BLaER1 treated with 17β-estradiol and CSF1 and Interleukin-3, amounts not matched to agents 10 nM and 100 nM (cell line): ENCODE data around the gene C19orf67.
A peak's percentile ranks its signal among the peaks of the same experiment; 100 is the strongest.
"Not testable (repeated sequence)": the region's sequence is repeated elsewhere in the genome, so short reads cannot be mapped to it uniquely, and the experiment has no call there.

ENCODE experiments used
- H3K27ac ChIP-seq, 11 experiments: shearing (Covaris generic); formaldehyde crosslinking; 2 replicates each; pipeline ENCODE4 v1.8.1; 2022
- H3K27me3 ChIP-seq, 11 experiments: shearing (Covaris generic); formaldehyde crosslinking; 2 replicates each; pipeline ENCODE4 v1.8.1; 2022
- H3K36me3 ChIP-seq, 11 experiments: shearing (Covaris generic); formaldehyde crosslinking; 2 replicates each; pipeline ENCODE4 v1.8.1; 2022
- H3K4me1 ChIP-seq, 10 experiments: shearing (Covaris generic); formaldehyde crosslinking; 2 replicates each; pipeline ENCODE4 v1.8.1; 2022
- H3K4me2 ChIP-seq, 11 experiments: shearing (Covaris generic); formaldehyde crosslinking; 2 replicates each; pipeline ENCODE4 v1.8.1; 2022
- H3K4me3 ChIP-seq, 10 experiments: shearing (Covaris generic); formaldehyde crosslinking; 2 replicates each; pipeline ENCODE4 v1.8.1; 2022
- H3K9ac ChIP-seq, 11 experiments: shearing (Covaris generic); formaldehyde crosslinking; 2 replicates each; pipeline ENCODE4 v1.8.1; 2022
- H3K9me3 ChIP-seq, 11 experiments: shearing (Covaris generic); formaldehyde crosslinking; replicated peaks in 1 of 11; 2 replicates each; pipeline ENCODE4 v1.8.1; 2022
- H4K20me1 ChIP-seq, 11 experiments: shearing (Covaris generic); formaldehyde crosslinking; 2 replicates each; pipeline ENCODE4 v1.8.1; 2022
- Cebpa-rat ChIP-seq, 11 experiments: shearing (Covaris generic); IDR thresholded peaks; 2 replicates each; pipeline ENCODE4 v1.8.1; 2022

The C19orf67 gene

DNA sequence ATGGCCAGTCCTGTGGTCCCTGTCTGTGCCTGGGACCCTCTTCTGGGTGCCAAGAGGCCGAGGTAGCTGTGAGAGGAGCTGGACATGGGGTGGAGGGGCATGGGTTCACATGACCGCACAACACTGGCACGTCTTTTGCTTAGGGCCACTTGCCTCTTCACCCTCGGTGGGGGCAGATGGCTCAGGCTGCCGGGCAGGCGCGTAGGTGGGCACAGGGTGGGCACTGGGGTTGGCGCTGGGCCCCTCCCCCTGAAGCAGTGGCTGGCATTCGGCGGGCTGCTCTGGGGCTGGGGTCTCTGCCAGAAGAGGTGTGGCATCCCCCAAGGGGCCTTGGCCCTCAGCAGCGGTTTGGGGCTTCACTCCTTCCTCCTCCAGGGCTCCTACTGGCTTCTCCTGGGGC is 32.1 kb downstream of the C19orf67 start:
- peaks cover 0 to 39% (median 0%) of the 10 kb centered on the region in 11 experiments; a peak in 6 of 22 replicates for H4K20me1 ChIP-seq
- H3K4me3 ChIP-seq = no peak overlapping the region
- H3K27ac ChIP-seq = no peak overlapping the region
- 0 out of 22 replicates have a peak overlapping the region, but pooled peaks of 1 of the 11 experiments have one; percentile 9 for H3K4me2 ChIP-seq
- no peak for TF ChIP-seq Cebpa-rat (IDR thresholded peaks at IDR 0.05)
- peaks cover 29 to 52% (median 39%) of the 10 kb centered on the region in 11 experiments for H3K27me3 ChIP-seq
- peaks cover 0 to 37% (median 15%) of the 10 kb centered on the region in 11 experiments; a peak in 12 of 22 replicates for H3K36me3 ChIP-seq
- peaks cover 8 to 15% (median 9%) of the 10 kb centered on the region in 10 experiments; a peak in 18 of 20 replicates for H3K4me1 ChIP-seq
- H3K9ac ChIP-seq = no peak overlapping the region
- peaks cover 0 to 1% (median under 1%) of the 10 kb centered on the region in 11 experiments; a peak in 8 of 22 replicates for H3K9me3 ChIP-seq

DNA sequence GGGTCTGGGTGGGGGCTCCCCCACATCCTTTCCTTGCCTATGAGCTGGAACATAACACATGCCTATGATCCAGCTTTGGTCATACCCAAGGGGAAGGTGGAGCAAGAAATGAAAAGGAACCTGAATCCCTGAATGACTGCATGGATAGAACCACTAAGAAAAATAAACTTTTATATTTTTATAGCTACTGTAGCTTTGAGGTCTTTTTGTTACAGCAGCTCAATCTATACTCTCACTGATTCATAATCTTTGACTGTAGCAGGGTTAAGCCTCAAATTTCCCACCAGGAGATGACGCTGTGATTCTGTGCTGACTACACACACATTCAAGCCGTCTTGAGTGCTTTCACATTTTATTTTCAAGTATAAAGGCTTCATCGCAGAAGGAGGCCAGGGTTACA is 32.6 kb downstream of the C19orf67 start:
- TF ChIP-seq Cebpa-rat (IDR thresholded peaks at IDR 0.05) = no peak
- no peak overlapping the region for H3K4me2 ChIP-seq
- H3K9ac ChIP-seq = no peak overlapping the region
- H3K4me3 ChIP-seq = no peak overlapping the region
- H4K20me1 ChIP-seq = peaks cover 0 to 39% (median 0%) of the 10 kb centered on the region in 11 experiments; a peak in 6 of 22 replicates
- H3K36me3 ChIP-seq = peaks cover 0 to 40% (median 20%) of the 10 kb centered on the region in 11 experiments; a peak in 13 of 22 replicates
- H3K9me3 ChIP-seq = peaks cover 0 to 6% (median 4%) of the 10 kb centered on the region in 11 experiments; a peak in 12 of 22 replicates
- peaks cover 25 to 47% (median 35%) of the 10 kb centered on the region in 11 experiments for H3K27me3 ChIP-seq
- H3K4me1 ChIP-seq = peaks cover 3 to 10% (median 4%) of the 10 kb centered on the region in 10 experiments; a peak in 18 of 20 replicates
- no peak overlapping the region for H3K27ac ChIP-seq

DNA sequence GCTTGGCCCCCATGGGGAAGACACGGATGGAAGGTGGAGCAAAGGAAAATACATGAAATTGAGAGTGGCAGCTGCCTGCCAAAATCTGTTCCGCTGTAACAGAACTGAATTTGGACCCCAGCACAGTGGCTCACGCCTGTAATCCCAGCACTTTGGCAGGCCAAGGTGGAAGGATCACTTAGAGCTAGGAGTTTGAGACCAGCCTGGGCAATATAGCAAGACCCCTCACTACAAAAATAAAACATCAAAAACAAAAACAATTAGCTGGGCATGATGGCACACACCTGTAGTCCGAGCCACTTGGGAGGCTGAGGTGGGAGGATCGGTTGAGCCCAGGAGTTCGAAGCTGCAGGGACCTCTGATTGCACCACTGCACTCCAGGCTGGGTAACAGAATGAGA is 33.1 kb downstream of the C19orf67 start:
- H3K36me3 ChIP-seq = peaks cover 0 to 40% (median 21%) of the 10 kb centered on the region in 11 experiments; a peak in 13 of 22 replicates
- H3K4me1 ChIP-seq = peaks cover 0 to 7% (median 1%) of the 10 kb centered on the region in 10 experiments; a peak in 15 of 20 replicates
- no peak overlapping the region for H3K9ac ChIP-seq
- TF ChIP-seq Cebpa-rat (IDR thresholded peaks at IDR 0.05) = no peak
- H3K27me3 ChIP-seq = peaks cover 19 to 42% (median 29%) of the 10 kb centered on the region in 11 experiments
- H3K27ac ChIP-seq = no peak overlapping the region
- no peak overlapping the region for H3K4me2 ChIP-seq
- peaks cover 0 to 39% (median 0%) of the 10 kb centered on the region in 11 experiments; a peak in 6 of 22 replicates for H4K20me1 ChIP-seq
- H3K4me3 ChIP-seq = no peak overlapping the region
- peaks cover 0 to 10% (median 4%) of the 10 kb centered on the region in 11 experiments; a peak in 12 of 22 replicates for H3K9me3 ChIP-seq

DNA sequence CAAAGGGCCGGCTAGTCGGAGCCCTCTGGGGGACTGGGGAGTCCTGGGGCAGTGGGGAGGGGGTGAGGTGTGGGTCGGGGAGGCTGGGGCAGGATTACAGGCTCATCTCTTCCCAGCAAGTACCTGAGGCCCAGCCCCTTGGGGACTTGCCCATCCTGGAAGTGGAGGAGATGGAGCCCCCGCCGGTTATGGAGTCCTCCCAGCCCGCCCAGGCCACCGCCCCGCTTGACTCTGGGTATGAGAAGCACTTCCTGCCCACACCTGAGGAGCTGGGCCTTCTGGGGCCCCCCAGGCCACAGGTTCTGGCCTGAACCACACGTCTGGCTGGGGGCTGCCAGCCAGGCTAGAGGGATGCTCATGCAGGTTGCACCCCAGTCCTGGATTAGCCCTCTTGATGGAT is 33.6 kb downstream of the C19orf67 start:
- H4K20me1 ChIP-seq = peaks cover 0 to 39% (median 0%) of the 10 kb centered on the region in 11 experiments; a peak in 6 of 22 replicates
- no peak overlapping the region for H3K27ac ChIP-seq
- H3K4me3 ChIP-seq = no peak overlapping the region
- H3K36me3 ChIP-seq = peaks cover 0 to 40% (median 21%) of the 10 kb centered on the region in 11 experiments; a peak in 13 of 22 replicates
- no peak overlapping the region for H3K4me2 ChIP-seq
- H3K9me3 ChIP-seq = peaks cover 0 to 10% (median 4%) of the 10 kb centered on the region in 11 experiments; a peak in 12 of 22 replicates
- H3K4me1 ChIP-seq = peaks cover 5 to 12% (median 6%) of the 10 kb centered on the region in 10 experiments; a peak in 19 of 20 replicates
- peaks cover 15 to 37% (median 24%) of the 10 kb centered on the region in 11 experiments for H3K27me3 ChIP-seq
- no peak overlapping the region for H3K9ac ChIP-seq
- TF ChIP-seq Cebpa-rat (IDR thresholded peaks at IDR 0.05) = no peak

DNA sequence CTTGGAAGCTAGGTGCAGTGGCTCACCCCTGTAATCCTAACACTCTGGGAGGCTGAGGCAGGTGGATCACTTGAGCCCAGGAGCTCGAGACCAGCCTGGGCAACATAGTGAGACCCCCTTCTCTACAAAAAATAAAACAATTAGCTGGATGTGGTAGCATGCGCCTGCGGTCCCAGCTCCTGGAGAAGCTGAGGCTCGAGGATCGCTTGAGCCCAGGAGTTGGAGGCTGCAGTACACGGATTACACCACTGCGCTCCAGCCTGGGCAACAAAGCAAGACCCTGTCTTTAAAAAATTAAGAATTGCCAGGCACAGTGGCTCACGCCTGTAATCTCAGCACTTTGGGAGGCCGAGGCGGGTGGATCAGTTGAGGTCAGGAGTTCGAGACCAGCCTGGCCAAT is 34.6 kb downstream of the C19orf67 start:
- H3K9ac ChIP-seq, H3K27ac ChIP-seq, H3K4me2 ChIP-seq, H3K4me3 ChIP-seq: not testable (repeated sequence)
- Histone ChIP-seq H4K20me1 (peaks cover 0 to 46% (median 0%) of the 10 kb centered on the region in 11 experiments; a peak in 7 of 22 replicates), H3K36me3 (peaks cover 0 to 40% (median 21%) of the 10 kb centered on the region in 11 experiments; a peak in 13 of 22 replicates), H3K4me1 (peaks cover 15 to 22% (median 16%) of the 10 kb centered on the region in 10 experiments), H3K9me3 (peaks cover 0 to 10% (median 4%) of the 10 kb centered on the region in 11 experiments; a peak in 12 of 22 replicates), H3K27me3 (peaks cover 4 to 32% (median 14%) of the 10 kb centered on the region in 11 experiments; a peak in 20 of 22 replicates)

DNA sequence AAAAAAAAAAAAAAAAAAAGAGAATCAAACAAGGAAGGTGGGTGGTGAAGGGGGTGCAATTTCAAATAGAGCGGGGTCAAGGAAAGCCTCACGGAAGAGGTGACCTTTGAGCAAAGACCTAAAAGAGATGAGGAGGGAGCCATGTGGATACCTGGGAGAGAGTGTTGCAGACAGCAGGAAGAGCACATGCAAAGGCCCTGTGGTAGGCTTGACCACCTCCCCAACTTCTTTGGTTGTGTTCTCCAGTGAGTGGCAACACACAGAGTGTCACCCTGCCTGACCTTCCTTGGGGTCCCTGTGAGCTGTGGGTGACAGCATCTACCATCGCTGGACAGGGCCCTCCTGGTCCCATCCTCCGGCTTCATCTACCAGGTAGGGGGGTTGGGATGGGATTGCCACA is 35.1 kb downstream of the C19orf67 start:
- H3K9ac ChIP-seq = no peak overlapping the region
- peaks cover 0 to 51% (median 0%) of the 10 kb centered on the region in 11 experiments; a peak in 7 of 22 replicates for H4K20me1 ChIP-seq
- H3K4me3 ChIP-seq = no peak overlapping the region
- H3K27ac ChIP-seq = no peak overlapping the region
- no peak overlapping the region for H3K4me2 ChIP-seq
- peaks cover 19 to 26% (median 21%) of the 10 kb centered on the region in 10 experiments for H3K4me1 ChIP-seq
- no peak for TF ChIP-seq Cebpa-rat (IDR thresholded peaks at IDR 0.05)
- peaks cover 0 to 10% (median 4%) of the 10 kb centered on the region in 11 experiments; a peak in 12 of 22 replicates for H3K9me3 ChIP-seq
- H3K36me3 ChIP-seq = peaks cover 0 to 40% (median 21%) of the 10 kb centered on the region in 11 experiments; a peak in 13 of 22 replicates
- H3K27me3 ChIP-seq = peaks cover under 1 to 34% (median 10%) of the 10 kb centered on the region in 11 experiments; a peak in 14 of 22 replicates

DNA sequence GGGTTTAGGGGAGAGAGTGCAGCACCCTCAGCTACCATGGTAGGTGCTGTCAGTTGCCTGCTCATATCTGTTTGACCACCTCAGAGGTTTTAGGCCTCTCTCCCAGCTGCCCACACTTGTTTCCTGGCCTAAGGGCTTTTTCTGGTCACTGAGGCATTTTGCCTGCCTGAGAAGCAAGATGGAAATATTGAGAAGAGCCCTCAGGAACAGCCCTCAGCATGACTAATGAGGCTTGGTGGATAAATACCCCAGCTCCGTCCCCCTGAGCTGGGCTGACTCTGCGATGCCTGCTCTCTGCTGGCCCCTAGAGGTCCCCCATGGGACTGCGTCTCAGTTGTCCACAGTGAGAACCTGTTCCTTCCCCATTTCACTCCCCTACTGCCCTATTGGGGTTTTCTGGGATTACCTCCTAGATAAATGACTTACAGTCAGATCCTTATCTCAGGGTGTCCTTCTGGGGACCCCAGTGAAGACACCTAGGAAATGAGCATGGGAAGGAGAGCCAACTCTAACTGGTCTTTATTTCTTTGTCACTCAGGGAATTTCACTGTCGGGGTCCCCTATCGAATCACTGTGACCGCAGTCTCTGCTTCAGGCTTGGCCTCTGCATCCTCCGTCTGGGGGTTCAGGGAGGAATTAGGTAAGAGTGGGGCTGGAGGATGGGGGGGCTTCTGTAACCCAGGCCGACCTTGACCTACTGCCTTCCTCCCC is 37.0 kb downstream of the C19orf67 start:
- H3K9ac ChIP-seq = no peak overlapping the region
- no peak overlapping the region for H3K4me3 ChIP-seq

DNA sequence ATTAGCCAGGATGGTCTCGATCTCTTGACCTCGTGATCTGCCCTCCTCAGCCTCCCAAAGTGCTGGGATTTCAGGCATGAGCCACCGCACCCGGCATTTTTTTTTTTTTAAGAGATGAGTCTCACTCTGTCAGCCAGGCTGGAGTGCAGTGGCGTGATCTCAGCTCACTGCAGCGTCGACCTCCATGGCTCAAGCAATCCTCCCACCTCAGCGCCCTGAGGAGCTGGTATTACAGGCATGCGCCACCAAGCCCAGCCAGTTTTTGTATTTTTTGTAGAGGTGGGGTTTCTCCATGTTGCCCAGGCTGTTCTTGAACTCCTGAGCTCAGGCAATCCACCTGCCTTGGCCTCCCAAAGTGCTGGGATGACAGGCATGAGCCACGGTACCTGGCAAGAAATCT is 37.7 kb downstream of the C19orf67 start:
- H3K27me3 ChIP-seq, H3K4me3 ChIP-seq, H3K27ac ChIP-seq, H3K9ac ChIP-seq: not testable (repeated sequence)
- peak overlapping the region in 2 of 11 experiments; percentile 67 to 81; a peak in 1 of 22 replicates for H3K4me2 ChIP-seq
- peaks cover 0 to 44% (median 21%) of the 10 kb centered on the region in 11 experiments; a peak in 13 of 22 replicates for H3K36me3 ChIP-seq
- peaks cover 0 to 30% (median 0%) of the 10 kb centered on the region in 11 experiments; a peak in 6 of 22 replicates for H4K20me1 ChIP-seq
- peaks cover 0 to 10% (median 4%) of the 10 kb centered on the region in 11 experiments; a peak in 12 of 22 replicates for H3K9me3 ChIP-seq
- peaks cover 19 to 29% (median 25%) of the 10 kb centered on the region in 10 experiments for H3K4me1 ChIP-seq

More for the DNA sequence above, 37.0 kb downstream of the C19orf67 start:
- Histone ChIP-seq H3K27ac (no peak overlapping the region), H4K20me1 (peaks cover 0 to 34% (median 0%) of the 10 kb centered on the region in 11 experiments; a peak in 7 of 22 replicates), H3K4me2 (no peak overlapping the region), H3K9me3 (peaks cover 0 to 10% (median 4%) of the 10 kb centered on the region in 11 experiments; a peak in 12 of 22 replicates), H3K36me3 (peaks cover 0 to 46% (median 21%) of the 10 kb centered on the region in 11 experiments; a peak in 13 of 22 replicates), H3K27me3 (peaks cover 0 to 15% (median 0%) of the 10 kb centered on the region in 11 experiments; a peak in 7 of 22 replicates), H3K4me1 (peaks cover 19 to 28% (median 24%) of the 10 kb centered on the region in 10 experiments)
- TF ChIP-seq Cebpa-rat (IDR thresholded peaks at IDR 0.05) = no peak

DNA sequence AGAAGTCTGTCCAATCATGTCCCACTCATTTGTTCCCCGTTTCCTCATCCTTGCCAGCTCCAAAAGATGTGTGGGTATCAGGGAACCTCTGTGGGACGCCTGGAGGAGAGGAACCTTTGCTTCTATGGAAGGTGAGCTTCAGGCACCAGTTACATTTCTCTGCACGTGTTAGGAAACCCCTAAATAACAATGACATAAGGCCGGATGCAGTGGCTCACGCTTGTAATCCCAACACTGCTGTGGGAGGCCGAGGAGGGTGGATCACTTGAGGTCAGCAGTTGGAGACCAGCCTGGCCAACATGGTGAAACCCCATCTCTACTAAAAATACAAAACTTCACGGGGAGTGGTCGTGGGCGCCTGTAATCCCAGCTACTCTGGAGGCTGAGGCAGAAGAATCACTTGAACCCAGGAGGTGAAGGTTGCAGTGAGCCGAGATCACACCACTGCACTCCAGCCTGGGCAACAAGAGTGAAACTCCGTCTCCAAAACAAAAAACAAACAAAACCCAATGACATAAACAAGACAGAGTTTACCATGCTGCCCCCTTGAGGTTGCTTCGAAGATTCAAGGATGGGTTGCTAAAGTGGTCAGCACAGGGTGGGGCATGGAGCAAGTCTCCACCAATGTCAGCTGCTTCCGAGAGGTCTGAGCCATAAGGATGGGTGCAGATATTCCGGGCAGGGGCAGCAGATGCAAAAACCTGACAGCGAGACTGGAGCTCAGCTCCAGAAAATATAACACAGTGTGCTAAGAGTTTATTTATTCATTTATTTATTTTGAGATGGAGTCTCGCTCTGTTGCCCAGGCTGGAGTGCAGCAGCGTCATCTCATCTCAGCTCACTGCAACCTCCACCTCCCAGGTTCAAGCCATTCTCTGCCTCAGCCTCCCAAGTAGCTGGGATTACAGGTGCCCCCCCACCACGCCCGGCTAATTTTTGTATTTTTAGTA is 42.6 kb downstream of the C19orf67 start:
- Histone ChIP-seq H3K27ac (peak overlapping the region in 7 of 11 experiments; percentile 4 to 69 (median 47); a peak in 8 of 22 replicates), H3K4me2 (peak overlapping the region in 4 of 11 experiments; percentile 15 to 49 (median 24); a peak in 6 of 22 replicates)

More for the DNA sequence above, 42.6 kb downstream of the C19orf67 start:
- not testable (repeated sequence) for H3K4me3 ChIP-seq, H3K27me3 ChIP-seq, H3K9me3 ChIP-seq
- peaks cover 20 to 36% (median 30%) of the 10 kb centered on the region in 10 experiments for H3K4me1 ChIP-seq
- peak overlapping the region in 4 of 11 experiments; percentile 36 to 53 (median 41); a peak in 7 of 22 replicates for H3K9ac ChIP-seq
- H4K20me1 ChIP-seq = peaks cover 0 to 22% (median 0%) of the 10 kb centered on the region in 11 experiments; a peak in 4 of 22 replicates
- peaks cover 0 to 37% (median 1%) of the 10 kb centered on the region in 11 experiments; a peak in 8 of 22 replicates for H3K36me3 ChIP-seq
